IgD-negative memory B cell (primary cell): ENCODE data around the gene C1QL2. TPM values are rescaled to one million over a fixed set of nuclear protein-coding genes. Genes with fewer than 3 reads are reported as not detected.

ENCODE experiments used
- H3K27ac Mint-ChIP-seq, 3 donors: one replicate each; pipeline ENCODE4 v1.8.0; 2020 to 2022; ENCODE audit warnings: mild to moderate bottlenecking in 3 of 3, mixed read lengths in 3 of 3, moderate library complexity in 1 of 3
- H3K27me3 Mint-ChIP-seq: one replicate; pipeline ENCODE4 v1.8.0; 2021; ENCODE audit warnings: mixed read lengths
- H3K36me3 Mint-ChIP-seq: one replicate; pipeline ENCODE4 v1.8.0; 2020; ENCODE audit warnings: mild to moderate bottlenecking, mixed read lengths
- H3K4me1 Mint-ChIP-seq, 3 donors: one replicate each; pipeline ENCODE4 v1.8.0; 2020 to 2022; ENCODE audit warnings: mixed read lengths in 3 of 3, mild to moderate bottlenecking in 1 of 3
- H3K4me3 Mint-ChIP-seq, 4 donors: one replicate each; pipeline ENCODE4 v1.8.0; 2020 to 2022; ENCODE audit warnings: mild to moderate bottlenecking in 4 of 4, mixed read lengths in 4 of 4, moderate library complexity in 3 of 4
- H3K9me3 Mint-ChIP-seq, 3 donors: one replicate each; pipeline ENCODE4 v1.8.0; 2020 to 2021; ENCODE audit warnings: mixed read lengths in 3 of 3, mild to moderate bottlenecking in 1 of 3
- polyA plus RNA-seq: library from polyadenylated mRNA; unstranded; fragments of 300-500 nt; fragmentation: Illumina TruSeq; gene quantifications from one replicate; pipeline ENCODE4 v1.2.3, GENCODE V29; 2021

The C1QL2 gene
- polyA plus RNA-seq, 1 donor from 2014 or later = not detected

DNA sequence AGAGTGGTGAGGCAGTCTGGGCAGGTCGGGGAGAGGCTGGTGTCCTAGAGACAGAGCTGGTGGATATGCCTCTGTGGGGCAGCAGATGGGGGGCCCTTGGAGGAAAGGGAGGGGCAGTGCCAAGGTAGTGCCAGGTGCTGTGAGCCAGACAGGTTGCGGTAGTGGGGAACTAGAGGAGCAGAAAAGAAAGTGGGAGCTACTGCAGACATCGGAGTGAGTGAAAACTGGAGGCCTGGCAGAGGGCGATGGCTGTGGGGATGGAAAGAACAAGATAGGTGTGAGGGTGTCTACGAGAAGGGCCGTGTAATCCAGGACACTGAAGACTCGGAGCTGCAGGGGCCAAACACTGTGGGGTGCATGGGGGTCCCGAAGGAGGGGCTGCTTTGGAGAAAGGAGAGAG, 21.7 kb downstream of the C1QL2 start:
- peaks cover 0 to 4% (median 0%) of the 10 kb centered on the region in 3 donors for H3K9me3 Mint-ChIP-seq
- no peaks in the 10 kb centered on the region for H3K36me3 Mint-ChIP-seq
- H3K27ac Mint-ChIP-seq = no peak overlapping the region
- H3K4me1 Mint-ChIP-seq = peaks cover 0 to 4% (median 0%) of the 10 kb centered on the region in 3 donors
- peaks cover 11% of the 10 kb centered on the region for H3K27me3 Mint-ChIP-seq
- no peak overlapping the region for H3K4me3 Mint-ChIP-seq

DNA sequence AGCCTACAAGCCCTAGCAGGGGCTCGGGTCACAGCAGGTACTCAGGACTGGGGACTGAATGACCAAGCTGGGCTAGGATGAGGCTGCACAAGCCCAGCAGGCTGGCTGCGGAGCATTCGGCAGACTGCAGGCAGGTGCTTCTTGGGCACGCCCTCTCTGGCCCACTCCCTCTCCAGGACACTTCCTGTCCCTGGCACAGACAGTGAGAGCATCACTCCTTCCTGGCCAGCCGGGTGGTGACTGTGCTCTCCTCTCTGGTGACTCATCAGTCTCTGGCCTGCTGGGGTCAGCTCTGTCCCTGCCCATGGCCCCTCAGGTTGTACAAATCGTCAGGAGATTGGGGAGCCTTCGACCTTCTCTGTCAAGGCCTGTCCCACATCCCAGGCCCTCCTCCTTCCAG, 22.5 kb downstream of the C1QL2 start:
- H3K4me1 Mint-ChIP-seq = peaks cover 0 to 4% (median 0%) of the 10 kb centered on the region in 3 donors
- no peak overlapping the region for H3K4me3 Mint-ChIP-seq
- H3K9me3 Mint-ChIP-seq = peaks cover 0 to 4% (median 0%) of the 10 kb centered on the region in 3 donors

DNA sequence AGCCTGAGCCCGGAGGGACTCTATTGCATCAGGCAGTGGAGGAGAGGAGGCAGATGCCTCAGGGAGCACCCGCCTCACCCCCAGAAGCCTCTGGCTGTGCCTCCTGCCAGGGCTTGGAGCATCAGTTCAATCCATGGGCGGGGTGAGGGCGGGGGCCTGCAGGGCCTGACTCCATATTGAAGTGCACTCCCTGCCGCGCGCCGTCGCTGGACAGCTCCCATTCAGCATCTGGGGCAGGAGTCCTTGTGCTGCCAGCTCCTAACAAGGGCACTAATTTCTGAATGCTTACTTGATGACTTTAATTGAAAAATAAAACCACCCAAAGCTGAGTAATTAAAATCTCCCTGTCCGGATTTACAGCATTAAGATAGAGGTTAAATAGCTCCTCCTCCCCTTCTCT, 23.8 kb downstream of the C1QL2 start:
- Mint-ChIP-seq H3K4me1 (peaks cover 0 to 4% (median 0%) of the 10 kb centered on the region in 3 donors), H3K36me3 (no peaks in the 10 kb centered on the region), H3K9me3 (peaks cover 0 to 4% (median 0%) of the 10 kb centered on the region in 3 donors), H3K27me3 (peaks cover 9% of the 10 kb centered on the region), H3K4me3 (no peak overlapping the region), H3K27ac (no peak overlapping the region)

More for the DNA sequence above, 22.5 kb downstream of the C1QL2 start:
- Mint-ChIP-seq H3K36me3 (no peaks in the 10 kb centered on the region), H3K27me3 (peaks cover 9% of the 10 kb centered on the region), H3K27ac (peak overlapping the region in 1 of 3 donors; percentile 69)

DNA sequence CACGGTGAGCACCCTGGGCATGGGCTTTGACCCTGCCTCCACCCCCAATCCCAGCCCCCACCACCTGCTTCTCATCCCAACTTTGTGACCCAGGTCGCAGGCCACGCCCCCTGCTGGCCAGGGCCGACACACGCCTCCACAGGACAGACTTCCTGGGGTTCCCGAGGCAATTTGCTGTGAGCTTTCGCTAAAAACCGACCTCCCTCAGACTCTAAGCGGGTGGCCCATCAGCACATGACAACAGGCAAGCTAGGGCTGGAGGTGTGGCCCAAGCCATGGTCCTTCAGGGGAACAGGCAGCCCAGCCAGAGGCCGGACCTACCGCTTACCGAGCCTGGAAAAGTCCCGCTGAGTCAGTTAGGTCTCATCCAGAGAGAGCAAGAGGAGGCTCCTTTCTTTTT, 31.9 kb downstream of the C1QL2 start:
- Mint-ChIP-seq H3K27ac (no peak overlapping the region), H3K4me3 (no peak overlapping the region), H3K36me3 (peaks cover 4% of the 10 kb centered on the region), H3K9me3 (no peaks in the 10 kb centered on the region), H3K27me3 (peaks cover 9% of the 10 kb centered on the region), H3K4me1 (no peaks in the 10 kb centered on the region)

DNA sequence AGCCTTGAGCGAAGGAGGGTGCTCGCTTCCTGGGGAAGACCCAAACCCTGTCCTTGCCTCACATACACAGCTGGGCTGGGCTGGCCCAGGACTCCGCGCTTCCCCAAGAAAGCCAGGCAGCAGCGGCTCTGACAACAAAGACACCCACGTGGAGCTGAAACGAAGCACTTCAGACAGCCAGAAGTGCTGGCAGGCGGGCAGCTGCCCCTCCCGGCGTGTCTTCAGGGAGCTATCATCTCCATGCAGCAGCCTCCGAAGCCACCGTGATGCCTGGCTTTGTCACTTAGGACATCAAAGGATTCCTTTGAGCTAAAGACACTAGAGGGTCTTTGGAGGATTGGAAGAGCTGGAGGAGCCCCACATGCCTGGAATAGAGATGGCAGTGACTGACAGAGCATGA, 35.2 kb downstream of the C1QL2 start:
- peaks cover 10% of the 10 kb centered on the region for H3K27me3 Mint-ChIP-seq
- no peak overlapping the region for H3K4me3 Mint-ChIP-seq
- no peaks in the 10 kb centered on the region for H3K4me1 Mint-ChIP-seq
- H3K9me3 Mint-ChIP-seq = no peaks in the 10 kb centered on the region
- peaks cover 4% of the 10 kb centered on the region for H3K36me3 Mint-ChIP-seq
- H3K27ac Mint-ChIP-seq = no peak overlapping the region

DNA sequence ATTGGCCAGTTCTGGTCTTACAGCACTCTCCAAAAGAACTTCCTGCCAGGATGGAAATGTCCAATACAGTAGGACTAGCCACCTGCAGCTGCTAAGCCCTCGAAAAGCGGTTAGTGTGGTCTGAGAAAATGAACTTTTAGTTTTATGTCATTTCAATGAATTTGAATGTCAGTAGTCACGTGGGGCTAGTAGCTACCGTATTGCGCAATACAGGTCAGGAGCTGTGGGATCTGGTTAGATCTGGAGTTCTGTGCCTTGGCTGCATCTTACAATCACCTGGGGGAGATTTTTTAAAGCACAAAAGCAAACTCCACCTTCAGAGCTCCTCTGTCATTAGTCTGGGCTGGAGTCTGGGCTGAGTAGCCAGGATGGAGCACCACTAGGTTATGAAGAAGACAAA, 35.9 kb downstream of the C1QL2 start:
- H3K9me3 Mint-ChIP-seq = no peaks in the 10 kb centered on the region
- peaks cover 4% of the 10 kb centered on the region for H3K36me3 Mint-ChIP-seq
- peaks cover 10% of the 10 kb centered on the region for H3K27me3 Mint-ChIP-seq
- no peak overlapping the region for H3K27ac Mint-ChIP-seq
- no peak overlapping the region for H3K4me3 Mint-ChIP-seq
- H3K4me1 Mint-ChIP-seq = no peaks in the 10 kb centered on the region

DNA sequence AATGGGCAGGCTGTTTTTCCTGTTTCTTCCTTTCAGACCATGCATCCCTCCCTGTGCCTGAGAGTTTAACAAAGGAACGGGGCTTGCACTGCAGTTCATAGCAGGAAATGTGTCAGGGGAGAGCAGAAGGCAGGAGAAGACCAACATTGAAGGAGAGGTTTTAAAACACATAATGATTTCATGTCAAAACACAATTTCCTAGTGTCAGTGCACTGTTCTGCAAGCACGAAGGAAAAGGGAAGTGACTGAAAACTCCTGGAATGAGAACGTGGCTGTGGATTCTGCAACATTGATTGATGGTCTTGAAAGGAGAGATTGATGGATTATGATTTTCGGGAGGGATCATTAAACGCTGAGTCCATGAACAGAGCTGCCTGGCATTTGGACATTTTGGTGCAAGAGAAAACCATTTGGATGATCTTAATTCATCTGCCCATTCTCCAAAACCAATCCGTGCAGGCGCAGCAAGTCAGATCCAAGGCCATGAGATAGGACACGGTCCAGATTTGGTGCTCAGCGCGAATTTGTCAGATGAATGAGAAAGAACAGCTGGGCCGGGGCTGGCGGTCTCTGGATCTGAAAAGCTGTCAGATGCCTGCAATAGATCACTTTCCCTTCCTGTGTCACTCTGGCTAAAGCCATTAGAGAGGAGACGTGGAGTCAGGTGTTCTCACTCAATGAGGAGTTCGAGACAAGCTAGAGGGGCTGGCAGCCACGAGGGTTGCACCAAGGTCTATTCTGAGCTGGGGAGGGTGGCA, 38.4 kb downstream of the C1QL2 start:
- H3K9me3 Mint-ChIP-seq = no peaks in the 10 kb centered on the region
- no peak overlapping the region for H3K4me3 Mint-ChIP-seq
- H3K36me3 Mint-ChIP-seq = peaks cover 6% of the 10 kb centered on the region
- no peaks in the 10 kb centered on the region for H3K4me1 Mint-ChIP-seq
- H3K27me3 Mint-ChIP-seq = peaks cover 8% of the 10 kb centered on the region
- no peak overlapping the region for H3K27ac Mint-ChIP-seq

DNA sequence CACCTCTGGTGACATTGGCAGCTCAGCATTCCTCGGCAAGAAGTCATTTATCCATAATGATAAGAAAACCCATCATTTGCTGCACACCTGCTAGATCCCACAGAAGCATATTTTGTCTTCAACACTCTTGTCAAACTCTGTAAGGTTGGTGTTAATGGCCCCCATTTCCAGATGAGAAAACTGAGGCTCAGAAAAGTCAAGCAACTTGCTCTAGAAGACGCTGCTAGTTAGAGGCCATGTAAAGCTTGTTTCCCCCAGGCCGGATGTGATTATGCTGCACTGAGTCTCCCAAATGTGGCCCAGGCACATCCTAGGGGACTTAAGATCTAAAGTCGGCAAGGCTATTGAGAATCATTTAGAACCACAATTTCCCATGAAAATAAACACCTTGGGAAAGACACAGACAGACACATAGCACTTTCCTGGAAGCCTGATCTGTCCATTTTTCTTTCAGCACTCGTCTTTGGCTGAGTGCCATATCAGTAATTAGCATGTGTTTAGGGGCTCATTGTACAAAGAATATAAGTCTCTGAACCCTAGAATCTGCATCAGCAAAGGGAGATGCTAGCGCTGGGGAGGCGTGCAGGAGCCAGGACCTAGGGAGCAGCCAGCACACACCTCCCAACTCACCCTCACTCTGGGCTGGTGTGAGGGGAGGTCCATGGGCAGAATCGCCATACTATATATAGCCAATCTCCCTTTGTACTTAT, 39.3 kb downstream of the C1QL2 start:
- Mint-ChIP-seq H3K4me3 (no peak overlapping the region), H3K36me3 (peaks cover 2% of the 10 kb centered on the region), H3K4me1 (no peaks in the 10 kb centered on the region), H3K27ac (no peak overlapping the region), H3K27me3 (peaks cover 11% of the 10 kb centered on the region), H3K9me3 (no peaks in the 10 kb centered on the region)

DNA sequence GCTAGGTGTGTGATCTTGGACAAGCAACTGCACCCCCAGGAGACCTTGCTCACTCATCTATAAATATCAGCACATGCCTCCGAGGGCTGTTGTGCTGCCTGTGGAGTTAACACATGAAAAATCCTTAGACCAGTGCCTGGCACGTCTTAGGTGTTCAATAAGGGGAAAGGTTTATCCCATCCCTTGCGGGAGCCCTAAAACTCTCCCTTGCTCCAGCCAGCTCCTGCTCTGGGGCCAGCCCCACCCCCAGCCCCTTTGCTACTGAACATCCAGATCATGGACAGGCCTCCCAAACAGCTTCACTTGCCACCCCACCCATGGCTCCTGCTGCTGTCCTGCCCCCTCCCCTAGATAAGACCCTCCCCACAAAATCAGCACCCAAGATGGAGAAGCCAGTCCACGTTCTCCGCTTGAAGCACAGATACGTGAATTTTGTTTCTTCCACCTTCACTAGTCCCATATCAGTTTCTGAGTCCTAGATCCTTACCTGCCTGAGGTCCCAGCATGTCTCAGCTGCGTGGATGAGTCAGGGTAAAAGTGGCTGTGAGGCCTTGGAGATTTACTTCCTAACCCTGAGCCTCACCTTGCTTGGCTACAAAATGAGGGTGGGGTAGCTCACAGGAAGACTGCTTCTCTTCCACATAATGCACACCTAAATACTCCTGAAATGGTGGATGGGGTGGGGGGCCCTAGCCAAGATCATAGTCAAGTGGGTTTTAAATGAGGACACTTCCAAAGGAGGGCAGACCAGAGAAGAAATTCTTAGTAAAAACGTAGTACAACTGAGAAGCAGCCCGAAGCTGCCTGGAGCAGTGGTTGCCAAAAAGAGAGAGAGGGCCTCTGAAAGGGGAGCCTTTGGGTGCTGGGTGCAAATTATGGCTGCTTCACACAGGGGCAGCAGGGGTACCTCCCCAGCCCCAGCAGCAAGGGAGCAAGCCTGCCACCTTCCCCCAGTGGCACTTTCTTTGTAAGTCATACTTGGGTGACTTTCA, 40.4 kb downstream of the C1QL2 start:
- Mint-ChIP-seq H3K4me3 (no peak overlapping the region), H3K9me3 (no peaks in the 10 kb centered on the region), H3K27me3 (peaks cover 14% of the 10 kb centered on the region), H3K27ac (no peak overlapping the region), H3K36me3 (peaks cover 2% of the 10 kb centered on the region), H3K4me1 (no peaks in the 10 kb centered on the region)

DNA sequence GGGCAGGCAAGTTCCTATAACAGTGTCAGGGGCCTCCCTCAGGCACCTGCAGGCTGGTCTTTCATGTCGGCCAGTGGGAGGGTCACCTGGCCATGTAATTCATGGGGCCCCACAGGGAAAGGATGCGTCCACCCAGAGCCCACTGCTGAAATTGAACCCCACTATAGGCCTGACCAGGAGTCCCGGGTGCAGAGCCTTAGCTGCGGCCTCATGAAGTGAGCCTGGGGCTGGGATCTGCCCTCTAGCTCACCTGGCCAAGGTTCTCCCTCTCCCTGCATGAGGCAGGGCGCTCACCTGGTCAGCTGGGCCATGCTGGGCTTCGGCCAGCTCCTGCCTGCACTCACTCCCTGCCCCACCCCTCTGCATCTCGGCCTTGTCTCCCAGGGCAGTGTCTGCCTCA, 41.1 kb downstream of the C1QL2 start:
- no peaks in the 10 kb centered on the region for H3K4me1 Mint-ChIP-seq
- peaks cover 2% of the 10 kb centered on the region for H3K36me3 Mint-ChIP-seq
- H3K27ac Mint-ChIP-seq = no peak overlapping the region
- no peaks in the 10 kb centered on the region for H3K9me3 Mint-ChIP-seq
- H3K4me3 Mint-ChIP-seq = no peak overlapping the region
- peaks cover 8% of the 10 kb centered on the region for H3K27me3 Mint-ChIP-seq

DNA sequence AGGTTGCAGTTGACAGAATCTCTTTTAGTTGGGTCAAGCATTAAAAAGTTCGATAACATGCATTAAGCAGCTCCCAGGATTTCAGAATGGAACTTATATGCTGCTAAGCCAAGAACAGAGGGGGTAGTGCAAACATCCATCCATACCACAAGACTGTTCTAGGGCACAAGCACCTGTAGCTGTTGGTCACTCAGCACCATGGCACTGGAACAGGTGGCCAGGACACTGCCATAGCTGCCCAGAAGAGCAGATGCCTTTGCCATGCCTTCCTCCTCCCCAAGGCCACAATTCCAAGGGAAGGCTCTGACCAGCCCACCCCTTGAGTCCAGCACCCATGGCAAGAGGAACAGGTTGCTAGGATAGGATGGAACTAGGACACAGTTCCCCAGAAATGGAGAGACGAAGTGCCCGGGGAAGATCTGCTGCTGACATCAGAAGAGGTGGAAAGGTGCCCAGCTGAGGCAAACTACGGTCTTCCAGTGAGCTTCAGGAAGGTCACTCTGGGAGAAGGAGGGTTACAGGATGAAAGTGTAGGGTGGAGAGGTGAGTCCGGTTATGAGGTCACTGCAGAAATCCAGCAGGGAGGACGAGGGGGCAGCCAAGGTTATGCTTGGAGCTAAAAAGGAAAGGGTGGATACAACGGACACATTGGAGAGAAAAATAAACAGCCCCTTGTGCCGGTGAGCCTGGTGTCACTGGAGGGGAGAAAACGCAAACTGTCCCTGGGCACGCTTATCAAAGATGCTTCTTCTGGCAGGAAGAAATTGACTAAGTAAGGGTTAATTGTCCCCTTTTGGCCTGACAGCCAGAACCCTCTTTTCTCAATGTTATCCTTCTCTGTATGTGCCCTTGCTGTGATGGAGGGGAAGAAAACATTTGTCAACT, 41.9 kb downstream of the C1QL2 start:
- Mint-ChIP-seq H3K27me3 (peaks cover 8% of the 10 kb centered on the region), H3K4me1 (no peaks in the 10 kb centered on the region), H3K4me3 (no peak overlapping the region), H3K9me3 (peaks cover 0 to 2% (median 2%) of the 10 kb centered on the region in 3 donors), H3K36me3 (peaks cover 2% of the 10 kb centered on the region), H3K27ac (no peak overlapping the region)

DNA sequence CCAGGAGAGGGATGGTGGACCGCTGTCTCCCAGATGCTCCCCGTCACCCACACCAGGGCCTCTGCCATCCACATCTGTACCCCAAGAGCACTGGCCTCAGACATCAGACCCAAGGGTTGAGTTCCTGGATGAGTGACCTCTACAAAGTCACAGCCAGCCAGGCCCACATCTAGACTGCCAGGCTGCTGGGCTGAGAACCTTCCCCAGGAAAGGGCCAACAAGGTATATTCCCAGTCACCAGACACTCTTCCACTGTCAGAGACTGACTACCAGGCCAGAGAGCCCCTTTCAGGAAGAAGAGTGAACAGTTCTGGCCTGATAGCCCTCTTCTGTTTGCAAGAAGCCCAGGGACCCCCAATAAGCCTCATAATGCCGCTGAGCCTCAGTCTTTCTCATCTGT, 44.3 kb downstream of the C1QL2 start:
- Mint-ChIP-seq H3K4me3 (no peak overlapping the region), H3K9me3 (peaks cover 3 to 12% (median 5%) of the 10 kb centered on the region in 3 donors), H3K27me3 (peaks cover 6% of the 10 kb centered on the region), H3K27ac (no peak overlapping the region), H3K36me3 (peaks cover 2% of the 10 kb centered on the region), H3K4me1 (no peaks in the 10 kb centered on the region)

DNA sequence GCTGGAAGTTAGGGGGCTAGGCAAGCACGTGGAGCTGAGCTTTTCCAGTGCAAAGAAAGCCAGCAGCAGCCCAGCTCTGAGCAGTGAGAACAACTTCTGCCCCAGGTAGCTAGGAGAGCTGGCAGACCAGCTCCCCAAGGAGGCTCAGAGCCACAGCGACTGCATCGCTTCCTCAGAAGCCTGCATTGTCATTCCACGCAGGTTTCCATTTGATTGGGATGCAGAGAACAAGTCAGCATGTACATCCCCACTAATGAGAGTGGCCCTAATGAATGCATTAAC, 45.1 kb downstream of the C1QL2 start:
- no peak overlapping the region for H3K27ac Mint-ChIP-seq

DNA sequence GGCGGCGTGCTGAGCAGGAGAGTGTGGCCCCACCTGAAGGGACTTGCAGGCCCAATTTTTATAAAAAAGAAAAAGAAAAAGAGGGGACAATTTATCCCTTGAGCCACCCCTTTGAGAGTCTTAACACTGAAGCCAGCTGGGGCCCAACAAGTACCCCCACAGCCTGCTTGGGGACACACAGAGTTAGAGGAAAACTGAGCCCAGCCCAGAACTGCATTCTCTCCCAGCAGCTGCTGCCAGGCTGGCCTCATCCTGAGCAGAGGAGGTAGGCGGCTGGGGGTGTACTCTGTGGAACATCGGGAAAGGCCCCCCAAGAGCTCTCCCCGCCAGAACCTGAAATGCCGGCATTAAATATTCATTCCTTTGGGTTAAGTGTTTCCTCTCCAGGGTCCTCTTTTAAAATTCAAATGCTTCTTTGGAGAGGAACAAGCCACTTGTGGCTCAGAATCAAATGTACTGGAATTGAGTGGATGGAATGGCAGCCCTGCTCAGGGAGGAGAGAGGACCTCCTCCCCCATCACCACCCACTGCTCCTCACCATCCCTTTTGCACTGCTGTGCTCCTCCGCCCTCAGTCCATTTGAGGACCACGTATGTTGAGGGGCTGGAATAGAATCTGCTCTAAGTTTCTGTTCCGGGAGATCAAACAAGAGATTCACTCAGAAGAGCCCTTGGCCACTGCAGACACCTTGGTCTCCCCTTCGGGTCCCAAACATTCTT, 45.6 kb downstream of the C1QL2 start:
- Mint-ChIP-seq H3K4me3 (no peak overlapping the region), H3K36me3 (peaks cover 2% of the 10 kb centered on the region), H3K9me3 (peaks cover 3 to 12% (median 5%) of the 10 kb centered on the region in 3 donors), H3K27ac (no peak overlapping the region), H3K27me3 (peaks cover 9% of the 10 kb centered on the region), H3K4me1 (no peaks in the 10 kb centered on the region)

More for the DNA sequence above, 45.1 kb downstream of the C1QL2 start:
- Mint-ChIP-seq H3K36me3 (peaks cover 2% of the 10 kb centered on the region), H3K4me1 (no peaks in the 10 kb centered on the region), H3K4me3 (no peak overlapping the region), H3K27me3 (peaks cover 9% of the 10 kb centered on the region), H3K9me3 (peaks cover 3 to 12% (median 5%) of the 10 kb centered on the region in 3 donors)
